ENCODE data around the gene NHLH2.

The NHLH2 gene

DNA sequence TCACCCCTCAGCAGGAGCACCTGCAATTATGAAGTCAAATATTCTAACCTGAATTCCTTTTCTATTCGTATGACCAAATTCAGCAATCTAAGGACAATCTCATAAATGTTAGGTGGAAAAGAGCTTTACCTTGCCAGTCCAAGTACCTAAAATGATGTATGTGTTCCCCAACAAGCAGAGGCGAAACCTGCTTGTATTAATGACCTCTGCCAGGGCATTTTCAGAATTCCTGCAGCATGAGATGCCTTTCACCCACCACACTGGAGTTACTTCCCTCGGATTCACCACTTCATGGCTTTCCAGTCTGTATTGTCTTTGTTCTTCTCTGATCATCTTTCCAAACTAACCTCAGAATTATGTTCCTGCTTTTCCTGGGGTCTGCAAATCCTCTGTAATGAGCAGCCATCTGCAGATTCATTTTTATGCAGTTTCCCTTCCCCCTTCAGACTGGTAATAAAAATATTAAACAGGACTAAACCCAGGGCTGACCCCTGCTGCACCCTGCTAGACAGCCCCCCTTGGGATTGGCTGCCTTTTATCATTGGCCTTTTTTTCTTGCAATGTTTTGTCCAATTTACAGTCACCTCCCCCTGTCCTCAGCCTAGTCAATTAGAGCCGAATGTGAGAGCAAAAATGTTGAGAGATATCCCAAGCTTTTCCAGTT, 45.8 kb downstream of the NHLH2 start:
- H3K4me1 ChIP-seq (ENCODE audit: control insufficient read depth, low read depth, low read length), result peaks cover 33% of the 10 kb centered on the region
- no peaks in the 10 kb centered on the region for H3K36me3 ChIP-seq (ENCODE audit: control insufficient read depth, low read depth, low read length)
- H3K27ac ChIP-seq (ENCODE audit: low read length), result no peak overlapping the region
- H3K9me3 ChIP-seq (ENCODE audit: control insufficient read depth, low read depth, low read length), result no peaks in the 10 kb centered on the region
- H3K9ac ChIP-seq (ENCODE audit: low read length), result no peak overlapping the region
- no peaks in the 10 kb centered on the region for H3K27me3 ChIP-seq (ENCODE audit: control insufficient read depth, insufficient read depth, low read length)
- H3K4me3 ChIP-seq (ENCODE audit: low read length), result no peak overlapping the region

DNA sequence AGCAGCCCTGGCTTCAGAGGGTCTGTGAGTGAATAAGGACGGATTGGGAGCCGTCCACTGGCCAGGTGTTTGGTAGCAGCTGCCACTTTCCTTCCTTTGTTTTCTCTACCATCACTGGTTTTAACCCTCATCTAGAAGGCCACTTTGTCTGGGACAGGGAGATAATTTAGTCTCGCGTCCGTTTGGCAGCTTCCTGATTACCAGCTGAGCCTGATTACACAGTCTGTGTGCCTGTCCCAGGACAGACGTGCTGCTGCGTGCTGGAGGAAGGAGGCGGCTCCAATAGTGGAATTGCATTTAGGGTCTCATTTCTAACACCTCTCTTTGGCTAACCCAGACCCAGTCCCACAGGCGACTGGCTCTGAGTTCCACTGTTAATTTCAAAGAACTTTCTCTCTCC, 47.8 kb downstream of the NHLH2 start:
- Histone ChIP-seq H3K4me3 (ENCODE audit: low read length) (no peak overlapping the region), H3K27ac (ENCODE audit: low read length) (no peak overlapping the region), H3K9me3 (ENCODE audit: control insufficient read depth, low read depth, low read length) (peaks cover 2% of the 10 kb centered on the region), H3K27me3 (ENCODE audit: control insufficient read depth, insufficient read depth, low read length) (no peaks in the 10 kb centered on the region), H3K36me3 (ENCODE audit: control insufficient read depth, low read depth, low read length) (no peaks in the 10 kb centered on the region), H3K9ac (ENCODE audit: low read length) (no peak overlapping the region), H3K4me1 (ENCODE audit: control insufficient read depth, low read depth, low read length) (peaks cover 33% of the 10 kb centered on the region)

DNA sequence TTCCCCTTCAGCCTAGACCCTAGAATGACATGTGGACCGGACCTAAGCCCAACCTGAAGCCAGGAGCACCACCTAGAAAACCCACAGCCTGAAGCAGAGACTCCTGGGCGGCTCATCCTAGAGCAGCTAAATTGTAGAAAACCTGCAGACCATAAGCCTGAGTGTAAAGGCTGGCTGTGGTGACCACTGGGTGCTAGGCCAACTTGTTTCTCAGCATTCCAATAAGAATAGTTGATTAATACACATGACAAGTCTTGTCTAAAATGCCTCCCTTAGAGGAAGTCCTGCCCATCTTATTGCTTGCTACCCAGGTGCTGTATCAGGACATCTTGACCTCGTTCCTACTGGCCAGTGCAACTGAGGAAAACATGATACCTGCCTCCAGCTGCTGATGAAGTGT, 49.1 kb downstream of the NHLH2 start:
- H3K9me3 ChIP-seq (ENCODE audit: control insufficient read depth, low read depth, low read length), result peaks cover 3% of the 10 kb centered on the region
- no peaks in the 10 kb centered on the region for H3K27me3 ChIP-seq (ENCODE audit: control insufficient read depth, insufficient read depth, low read length)
- no peak overlapping the region for H3K9ac ChIP-seq (ENCODE audit: low read length)
- H3K4me3 ChIP-seq (ENCODE audit: low read length), result no peak overlapping the region
- H3K36me3 ChIP-seq (ENCODE audit: control insufficient read depth, low read depth, low read length), result no peaks in the 10 kb centered on the region
- peaks cover 24% of the 10 kb centered on the region for H3K4me1 ChIP-seq (ENCODE audit: control insufficient read depth, low read depth, low read length)
- H3K27ac ChIP-seq (ENCODE audit: low read length), result no peak overlapping the region

DNA sequence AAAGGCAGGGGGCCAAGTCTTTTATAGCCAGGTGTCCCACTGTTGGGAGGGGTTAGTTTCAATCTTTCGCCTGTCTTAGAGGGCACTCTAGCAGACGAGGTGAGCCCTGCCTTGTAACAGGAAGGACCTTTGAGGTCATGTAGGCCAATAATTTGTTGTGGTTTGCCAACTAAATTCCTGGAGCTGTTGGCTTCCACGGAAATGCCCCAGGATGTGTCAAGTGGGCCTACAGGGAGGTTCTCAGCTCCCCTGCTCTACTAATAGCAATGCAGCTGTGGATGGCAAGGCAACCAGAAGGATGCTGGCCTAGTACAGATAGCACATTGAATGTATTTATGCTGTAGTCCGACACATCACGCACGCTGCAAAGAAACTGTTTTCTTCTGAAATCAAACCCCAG, 50.1 kb downstream of the NHLH2 start:
- Histone ChIP-seq H3K27ac (ENCODE audit: low read length) (no peak overlapping the region), H3K4me3 (ENCODE audit: low read length) (no peak overlapping the region), H3K9me3 (ENCODE audit: control insufficient read depth, low read depth, low read length) (peaks cover 3% of the 10 kb centered on the region)

DNA sequence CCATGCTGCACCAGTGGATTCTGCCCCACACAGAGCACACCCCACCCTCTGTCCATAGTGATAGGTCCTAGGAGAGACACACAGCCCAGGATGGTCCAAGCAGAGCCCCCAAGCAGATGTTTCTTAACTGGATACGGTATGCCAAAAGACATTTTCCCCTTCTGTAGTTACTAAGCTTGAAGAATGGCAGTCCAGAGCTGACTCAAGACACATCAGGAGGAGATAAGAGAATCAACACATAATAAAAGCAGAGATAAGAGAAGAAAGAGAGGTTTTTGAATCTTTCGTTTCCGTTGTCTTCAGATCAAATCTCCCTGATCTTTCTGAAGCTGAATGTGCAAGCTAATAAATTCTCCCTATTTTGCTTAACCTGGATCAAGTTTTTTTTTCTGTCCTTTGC, 50.6 kb downstream of the NHLH2 start:
- Histone ChIP-seq H3K4me1 (ENCODE audit: control insufficient read depth, low read depth, low read length) (peaks cover 10% of the 10 kb centered on the region), H3K9ac (ENCODE audit: low read length) (no peak overlapping the region), H3K27ac (ENCODE audit: low read length) (no peak overlapping the region), H3K27me3 (ENCODE audit: control insufficient read depth, insufficient read depth, low read length) (no peaks in the 10 kb centered on the region), H3K36me3 (ENCODE audit: control insufficient read depth, low read depth, low read length) (no peaks in the 10 kb centered on the region), H3K9me3 (ENCODE audit: control insufficient read depth, low read depth, low read length) (peaks cover 3% of the 10 kb centered on the region), H3K4me3 (ENCODE audit: low read length) (no peak overlapping the region)

More for the DNA sequence above, 50.1 kb downstream of the NHLH2 start:
- H3K4me1 ChIP-seq (ENCODE audit: control insufficient read depth, low read depth, low read length), result peaks cover 15% of the 10 kb centered on the region
- H3K36me3 ChIP-seq (ENCODE audit: control insufficient read depth, low read depth, low read length), result no peaks in the 10 kb centered on the region
- H3K9ac ChIP-seq (ENCODE audit: low read length), result no peak overlapping the region
- H3K27me3 ChIP-seq (ENCODE audit: control insufficient read depth, insufficient read depth, low read length), result no peaks in the 10 kb centered on the region

Measured in iPS-18a (cell line).